Cardiac ventricle fibroblast (primary cell): ENCODE results near the gene RGP1. TPM values are rescaled to one million over a fixed set of nuclear protein-coding genes. Genes with fewer than 3 reads are reported as not detected.

Experiments used
- total RNA-seq: library from RNA; depleted of rRNA; stranded (reverse); fragments of >200 nt; gene quantifications from 2 replicates; pipeline ENCODE4 v1.2.3, GENCODE V29; 2015

The RGP1 gene
- total RNA-seq, result 13.4 and 16.3 TPM in 2 replicates

GRCh38 chr9:35748858-35749514 is at the start of gene RGP1, which contains the start of gene GBA2:
TSS of gene RGP1 (plus strand) at chr9:35749287. CDS start at chr9:35749756, 469 bp downstream.
TSS of gene GBA2 (minus strand) at chr9:35749228. CDS start at chr9:35748704, 524 bp downstream.

GRCh38 chr9:35732185-35732799 is 16.8 kb upstream of the RGP1 start, which contains the start of the genes CREB3 and TLN1:
TSS of gene CREB3 (plus strand) at chr9:35732666. CDS start at chr9:35732773, 107 bp downstream.
TSS of gene TLN1 (minus strand) at chr9:35732195. CDS start at chr9:35725694, 6,501 bp downstream.

GRCh38 chr9:35754264-35754663 is 5.2 kb downstream of the RGP1 start, which contains the start of gene MSMP:
TSS of gene MSMP (minus strand) at chr9:35754276. CDS start at chr9:35754129, 147 bp downstream.

GRCh38 chr9:35791297-35791921 is 42.3 kb downstream of the RGP1 start, which contains the start of gene NPR2:
TSS of gene NPR2 (plus strand) at chr9:35791591. CDS start at chr9:35792409, 818 bp downstream.

Other genes with a start within 250 kb of the RGP1 start
- gene TESK1, start 144.0 kb upstream of the RGP1 start, total RNA-seq, result 17.8 and 21.0 TPM in 2 replicates
- gene CD72, start 130.9 kb upstream of the RGP1 start, total RNA-seq, result 2.1 and 3.3 TPM in 2 replicates
- gene SIT1, start 98.4 kb upstream of the RGP1 start, total RNA-seq, result not detected in 2 replicates
- gene RMRP, start 91.3 kb upstream of the RGP1 start, total RNA-seq, result 5,423 and 6,533 TPM in 2 replicates
- 17.2 and 26.8 TPM in 2 replicates for gene CCDC107, start 91.0 kb upstream of the RGP1 start, total RNA-seq
- 0.19 and 0.34 TPM in 2 replicates for gene ARHGEF39, start 84.1 kb upstream of the RGP1 start, total RNA-seq
- gene CA9, start 75.4 kb upstream of the RGP1 start, total RNA-seq, result 3.5 and 3.9 TPM in 2 replicates
- 721 and 812 TPM in 2 replicates for gene TPM2, start 59.4 kb upstream of the RGP1 start, total RNA-seq
- 242 and 279 TPM in 2 replicates for gene TLN1, start 17.1 kb upstream of the RGP1 start, total RNA-seq
- 51.6 and 54.9 TPM in 2 replicates for gene CREB3, start 16.6 kb upstream of the RGP1 start, total RNA-seq
- gene GBA2, start 59 bp upstream of the RGP1 start, total RNA-seq, result 13.3 and 17.5 TPM in 2 replicates
- not detected in 2 replicates for gene MSMP, start 5.0 kb downstream of the RGP1 start, total RNA-seq
- 31.5 and 39.7 TPM in 2 replicates for gene NPR2, start 42.3 kb downstream of the RGP1 start, total RNA-seq
- 1.4 TPM in 1 of 2 replicates, not detected in the other for gene SPAG8, start 63.0 kb downstream of the RGP1 start, total RNA-seq
- 13.8 and 25.5 TPM in 2 replicates for gene HINT2, start 65.8 kb downstream of the RGP1 start, total RNA-seq
- gene FAM221B, start 79.4 kb downstream of the RGP1 start, total RNA-seq, result not detected in 2 replicates
- gene TMEM8B, start 79.9 kb downstream of the RGP1 start, total RNA-seq, result 3.6 and 3.7 TPM in 2 replicates
- gene OR13J1, start 121.1 kb downstream of the RGP1 start, total RNA-seq, result not detected in 2 replicates
- gene HRCT1, start 156.9 kb downstream of the RGP1 start, total RNA-seq, result 2.4 and 2.6 TPM in 2 replicates
- 1.2 and 2.5 TPM in 2 replicates for gene SPAAR, start 160.2 kb downstream of the RGP1 start, total RNA-seq
- gene OR2S2, start 208.9 kb downstream of the RGP1 start, total RNA-seq, result not detected in 2 replicates